Measurements from ENCODE around the gene WFDC1. TPM values are rescaled to one million over a fixed set of nuclear protein-coding genes. Genes with fewer than 3 reads are reported as not detected.

WFDC1 gene
- total and polyA plus RNA-seq, 10 of the 15 experiments (the other 5 are each of a cell fraction or from before 2014, with no cell fraction given): not detected

DNA sequence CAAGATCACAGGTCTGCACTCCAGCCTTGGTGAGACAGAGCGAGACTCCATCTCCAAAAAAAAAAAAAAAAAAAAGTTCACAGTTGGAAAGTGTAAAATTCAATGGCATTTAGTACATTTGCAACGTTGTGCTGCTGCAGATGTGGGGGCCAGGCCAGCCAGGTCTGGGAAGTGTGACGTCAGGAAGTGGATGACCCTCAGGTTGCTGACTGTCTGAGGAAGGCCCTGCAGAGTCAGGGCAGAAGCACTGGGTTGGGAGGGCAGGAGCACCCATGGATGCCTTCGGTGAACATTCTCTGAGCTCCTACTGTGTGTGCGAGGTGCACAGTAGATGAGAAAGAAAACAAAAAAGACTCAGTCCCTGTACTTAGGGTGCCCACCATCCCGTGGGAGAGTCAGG lies 12.1 kb upstream of the WFDC1 start (continued):
- TF ChIP-seq, protein P1, sequence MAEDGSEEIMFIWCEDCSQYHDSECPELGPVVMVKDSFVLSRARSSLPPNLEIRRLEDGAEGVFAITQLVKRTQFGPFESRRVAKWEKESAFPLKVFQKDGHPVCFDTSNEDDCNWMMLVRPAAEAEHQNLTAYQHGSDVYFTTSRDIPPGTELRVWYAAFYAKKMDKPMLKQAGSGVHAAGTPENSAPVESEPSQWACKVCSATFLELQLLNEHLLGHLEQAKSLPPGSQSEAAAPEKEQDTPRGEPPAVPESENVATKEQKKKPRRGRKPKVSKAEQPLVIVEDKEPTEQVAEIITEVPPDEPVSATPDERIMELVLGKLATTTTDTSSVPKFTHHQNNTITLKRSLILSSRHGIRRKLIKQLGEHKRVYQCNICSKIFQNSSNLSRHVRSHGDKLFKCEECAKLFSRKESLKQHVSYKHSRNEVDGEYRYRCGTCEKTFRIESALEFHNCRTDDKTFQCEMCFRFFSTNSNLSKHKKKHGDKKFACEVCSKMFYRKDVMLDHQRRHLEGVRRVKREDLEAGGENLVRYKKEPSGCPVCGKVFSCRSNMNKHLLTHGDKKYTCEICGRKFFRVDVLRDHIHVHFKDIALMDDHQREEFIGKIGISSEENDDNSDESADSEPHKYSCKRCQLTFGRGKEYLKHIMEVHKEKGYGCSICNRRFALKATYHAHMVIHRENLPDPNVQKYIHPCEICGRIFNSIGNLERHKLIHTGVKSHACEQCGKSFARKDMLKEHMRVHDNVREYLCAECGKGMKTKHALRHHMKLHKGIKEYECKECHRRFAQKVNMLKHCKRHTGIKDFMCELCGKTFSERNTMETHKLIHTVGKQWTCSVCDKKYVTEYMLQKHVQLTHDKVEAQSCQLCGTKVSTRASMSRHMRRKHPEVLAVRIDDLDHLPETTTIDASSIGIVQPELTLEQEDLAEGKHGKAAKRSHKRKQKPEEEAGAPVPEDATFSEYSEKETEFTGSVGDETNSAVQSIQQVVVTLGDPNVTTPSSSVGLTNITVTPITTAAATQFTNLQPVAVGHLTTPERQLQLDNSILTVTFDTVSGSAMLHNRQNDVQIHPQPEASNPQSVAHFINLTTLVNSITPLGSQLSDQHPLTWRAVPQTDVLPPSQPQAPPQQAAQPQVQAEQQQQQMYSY (CRISPR knock-in tag; IDR thresholded peaks at IDR 0.05): no peak
- TF ChIP-seq IKZF1 (conservative IDR thresholded peaks at IDR 0.05) (no peak), GABPA (IDR thresholded peaks at IDR 0.05; ENCODE audit: low read depth) (no peak)

DNA sequence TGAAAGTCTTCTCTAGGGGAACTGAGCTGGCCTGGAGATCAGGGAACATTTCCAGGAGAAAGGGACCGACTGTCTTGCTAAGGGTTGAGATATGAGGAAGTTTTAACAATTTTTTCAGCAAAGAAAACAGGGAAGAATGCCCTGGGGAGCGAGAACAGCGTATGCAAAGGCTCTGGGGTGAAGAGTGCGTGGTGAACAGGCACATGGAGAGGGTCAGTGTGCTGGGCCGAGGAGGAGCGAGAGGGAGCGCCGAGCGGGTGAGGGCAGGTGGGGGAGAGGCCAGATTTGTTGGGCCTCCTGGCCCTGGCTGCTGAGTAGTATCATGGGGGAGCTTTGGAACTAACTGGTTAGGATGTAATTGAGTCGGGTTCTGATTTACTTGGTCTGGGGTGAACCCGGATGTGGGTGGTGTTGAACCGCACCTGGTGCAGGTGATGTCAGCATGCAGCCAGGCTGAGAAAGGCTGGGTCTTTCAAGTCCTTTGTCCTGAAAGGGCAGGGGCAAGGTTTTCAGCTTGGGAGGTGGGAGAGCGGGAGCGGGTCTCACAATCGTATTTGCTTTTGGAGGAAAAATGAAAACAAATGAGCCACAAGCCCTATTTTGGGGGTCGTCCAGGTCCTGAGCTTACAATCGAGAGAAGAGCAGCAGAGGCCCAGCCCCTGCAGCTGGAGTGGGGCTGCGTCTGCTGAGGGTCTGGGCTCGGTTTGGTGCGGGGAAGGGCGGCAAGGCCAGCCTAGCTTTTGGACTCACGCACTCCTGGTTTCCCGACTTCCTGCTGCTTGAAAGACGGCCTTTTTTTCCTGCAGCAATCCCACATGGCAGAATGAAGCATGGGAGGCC lies 11.1 kb upstream of the WFDC1 start:
- H3K79me2 ChIP-seq (ENCODE audit: control insufficient read depth, insufficient read depth, low read length): no peaks in the 10 kb centered on the region
- no TSS peak for BruUV-seq (replicated peaks)
- CTCF ChIA-PET: interaction anchor here (0.7 kb wide), 1 partner anchor 11 kb away, joined by 3 read pairs; no protein-coding TSS in a partner anchor
- H4K20me1 ChIP-seq (ENCODE audit: control insufficient read depth, insufficient read depth): no peaks in the 10 kb centered on the region
- H3K27ac ChIP-seq (ENCODE audit: control insufficient read depth, insufficient read depth): no peak overlapping the region
- DNase-seq (ENCODE audit: low read depth, low spot score) (no peak), ATAC-seq (no peak), FAIRE-seq (no peak)
- no peaks in the 10 kb centered on the region for H3K9me3 ChIP-seq (replicated peaks; ENCODE audit: control insufficient read depth, insufficient read depth, low read length)
- WGBS (ENCODE audit: insufficient coverage, insufficient replicate concordance, low lambda C conversion rate, missing lambda C conversion rate): 41% methylated on average over 24 of the region's 24 CpGs
- peaks cover 0 to 4% of the 10 kb centered on the region in 2 experiments; a peak in 2 of 4 replicates for H3K27me3 ChIP-seq (replicated peaks in 1 of 2; ENCODE audit: control insufficient read depth in 2 of 2, insufficient read depth in 2 of 2, low read length in 1 of 2)
- H3K4me3 ChIP-seq: no peak overlapping the region
- SMC1A ChIA-PET (ENCODE audit: uncharacterized antibody, unreplicated experiment): no interaction called here
- no peaks in the 10 kb centered on the region for H3K36me3 ChIP-seq (ENCODE audit: control insufficient read depth in 2 of 2, insufficient read depth in 2 of 2, low read length in 1 of 2)
- POLR2A ChIA-PET: no interaction called here
- H3K4me1 ChIP-seq (ENCODE audit: control insufficient read depth, insufficient read depth, low read length): no peaks in the 10 kb centered on the region
- in situ Hi-C loops (cut with MboI) (no loop called here), intact Hi-C loops (cut with micrococcal nuclease; ENCODE audit: unreplicated experiment) (no loop called here)
- H3K9ac ChIP-seq (ENCODE audit: control insufficient read depth, insufficient read depth, low read length): no peak overlapping the region
- H3K4me2 ChIP-seq (ENCODE audit: control insufficient read depth, insufficient read depth): no peak overlapping the region
- no peak overlapping the region for H2AFZ ChIP-seq (ENCODE audit: control insufficient read depth, low read depth, low read length)
- RAD21 ChIA-PET (ENCODE audit: unreplicated experiment): no interaction called here
- TF ChIP-seq, protein P2, sequence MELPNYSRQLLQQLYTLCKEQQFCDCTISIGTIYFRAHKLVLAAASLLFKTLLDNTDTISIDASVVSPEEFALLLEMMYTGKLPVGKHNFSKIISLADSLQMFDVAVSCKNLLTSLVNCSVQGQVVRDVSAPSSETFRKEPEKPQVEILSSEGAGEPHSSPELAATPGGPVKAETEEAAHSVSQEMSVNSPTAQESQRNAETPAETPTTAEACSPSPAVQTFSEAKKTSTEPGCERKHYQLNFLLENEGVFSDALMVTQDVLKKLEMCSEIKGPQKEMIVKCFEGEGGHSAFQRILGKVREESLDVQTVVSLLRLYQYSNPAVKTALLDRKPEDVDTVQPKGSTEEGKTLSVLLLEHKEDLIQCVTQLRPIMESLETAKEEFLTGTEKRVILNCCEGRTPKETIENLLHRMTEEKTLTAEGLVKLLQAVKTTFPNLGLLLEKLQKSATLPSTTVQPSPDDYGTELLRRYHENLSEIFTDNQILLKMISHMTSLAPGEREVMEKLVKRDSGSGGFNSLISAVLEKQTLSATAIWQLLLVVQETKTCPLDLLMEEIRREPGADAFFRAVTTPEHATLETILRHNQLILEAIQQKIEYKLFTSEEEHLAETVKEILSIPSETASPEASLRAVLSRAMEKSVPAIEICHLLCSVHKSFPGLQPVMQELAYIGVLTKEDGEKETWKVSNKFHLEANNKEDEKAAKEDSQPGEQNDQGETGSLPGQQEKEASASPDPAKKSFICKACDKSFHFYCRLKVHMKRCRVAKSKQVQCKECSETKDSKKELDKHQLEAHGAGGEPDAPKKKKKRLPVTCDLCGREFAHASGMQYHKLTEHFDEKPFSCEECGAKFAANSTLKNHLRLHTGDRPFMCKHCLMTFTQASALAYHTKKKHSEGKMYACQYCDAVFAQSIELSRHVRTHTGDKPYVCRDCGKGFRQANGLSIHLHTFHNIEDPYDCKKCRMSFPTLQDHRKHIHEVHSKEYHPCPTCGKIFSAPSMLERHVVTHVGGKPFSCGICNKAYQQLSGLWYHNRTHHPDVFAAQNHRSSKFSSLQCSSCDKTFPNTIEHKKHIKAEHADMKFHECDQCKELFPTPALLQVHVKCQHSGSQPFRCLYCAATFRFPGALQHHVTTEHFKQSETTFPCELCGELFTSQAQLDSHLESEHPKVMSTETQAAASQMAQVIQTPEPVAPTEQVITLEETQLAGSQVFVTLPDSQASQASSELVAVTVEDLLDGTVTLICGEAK (IDR thresholded peaks at IDR 0.05; ENCODE audit: borderline replicate concordance): no peak
- TF ChIP-seq, protein P3, sequence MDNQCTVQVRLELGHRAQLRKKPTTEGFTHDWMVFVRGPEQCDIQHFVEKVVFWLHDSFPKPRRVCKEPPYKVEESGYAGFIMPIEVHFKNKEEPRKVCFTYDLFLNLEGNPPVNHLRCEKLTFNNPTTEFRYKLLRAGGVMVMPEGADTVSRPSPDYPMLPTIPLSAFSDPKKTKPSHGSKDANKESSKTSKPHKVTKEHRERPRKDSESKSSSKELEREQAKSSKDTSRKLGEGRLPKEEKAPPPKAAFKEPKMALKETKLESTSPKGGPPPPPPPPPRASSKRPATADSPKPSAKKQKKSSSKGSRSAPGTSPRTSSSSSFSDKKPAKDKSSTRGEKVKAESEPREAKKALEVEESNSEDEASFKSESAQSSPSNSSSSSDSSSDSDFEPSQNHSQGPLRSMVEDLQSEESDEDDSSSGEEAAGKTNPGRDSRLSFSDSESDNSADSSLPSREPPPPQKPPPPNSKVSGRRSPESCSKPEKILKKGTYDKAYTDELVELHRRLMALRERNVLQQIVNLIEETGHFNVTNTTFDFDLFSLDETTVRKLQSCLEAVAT (IDR thresholded peaks at IDR 0.05): no peak
- TF ChIP-seq HDAC2 (IDR thresholded peaks at IDR 0.05): no peak
- TF ChIP-seq NR2C2 (IDR thresholded peaks at IDR 0.05; ENCODE audit: borderline replicate concordance, control insufficient read depth, insufficient read length, low read depth): no peak
- no peak for TF ChIP-seq SRF (IDR thresholded peaks at IDR 0.05; ENCODE audit: low read depth in 2 of 2, low read length in 2 of 2)
- no peak for TF ChIP-seq SP1 (IDR thresholded peaks at IDR 0.05; ENCODE audit: low read depth, low read length)
- TF ChIP-seq GABPA (IDR thresholded peaks at IDR 0.05; ENCODE audit: low read depth): no peak
- no peak for TF ChIP-seq RAD51 (IDR thresholded peaks at IDR 0.05)
